ENCODE measurements around the gene C17orf75. TPM values are rescaled to one million over a fixed set of nuclear protein-coding genes. Genes with fewer than 3 reads are reported as not detected.

C17orf75 gene, protein sequence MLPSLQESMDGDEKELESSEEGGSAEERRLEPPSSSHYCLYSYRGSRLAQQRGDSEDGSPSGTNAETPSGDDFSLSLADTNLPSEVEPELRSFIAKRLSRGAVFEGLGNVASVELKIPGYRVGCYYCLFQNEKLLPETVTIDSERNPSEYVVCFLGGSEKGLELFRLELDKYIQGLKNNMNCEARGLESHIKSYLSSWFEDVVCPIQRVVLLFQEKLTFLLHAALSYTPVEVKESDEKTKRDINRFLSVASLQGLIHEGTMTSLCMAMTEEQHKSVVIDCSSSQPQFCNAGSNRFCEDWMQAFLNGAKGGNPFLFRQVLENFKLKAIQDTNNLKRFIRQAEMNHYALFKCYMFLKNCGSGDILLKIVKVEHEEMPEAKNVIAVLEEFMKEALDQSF
- 14.0 and 18.7 TPM in 2 replicates for total RNA-seq

DNA sequence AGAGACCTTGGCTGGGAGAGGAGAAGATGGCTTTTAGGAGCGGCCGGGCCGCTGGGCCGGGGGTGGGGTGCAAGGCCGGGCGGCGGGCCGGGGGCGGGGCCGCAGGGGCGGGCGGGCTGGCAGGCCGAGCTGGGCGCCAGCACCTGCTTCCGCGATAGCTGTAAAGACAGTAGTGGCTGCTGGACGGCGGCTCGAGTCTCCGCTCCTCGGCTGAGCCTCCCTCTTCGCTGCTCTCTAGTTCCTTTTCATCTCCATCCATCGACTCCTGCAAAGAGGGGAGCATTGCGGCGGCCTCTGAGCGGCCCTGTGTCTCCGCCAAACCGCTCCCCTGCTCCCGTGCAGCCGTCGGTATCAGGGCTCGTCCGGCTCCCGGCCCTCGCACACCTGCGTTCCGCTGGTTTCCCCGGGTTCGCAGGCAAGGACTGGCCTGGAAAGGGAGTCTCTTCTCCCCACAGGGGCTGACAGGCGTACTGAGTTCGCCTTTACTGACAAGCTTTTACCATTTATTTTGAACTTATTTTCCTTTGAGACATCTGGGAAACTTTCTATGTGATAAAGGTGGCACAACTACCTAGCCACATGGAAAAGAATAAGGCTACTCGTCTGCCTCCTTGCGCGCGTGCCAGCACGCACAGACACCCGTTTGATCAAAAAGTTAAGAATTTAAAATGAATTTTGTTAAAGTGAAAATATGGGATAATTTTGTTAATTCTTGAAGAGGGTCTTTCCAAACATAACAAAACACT, at the start of gene C17orf75:
Gene C17orf75 (minus strand): TSS at position 317 of the 746 bp plus-strand sequence. CDS start 34 bp downstream, at position 283.

DNA sequence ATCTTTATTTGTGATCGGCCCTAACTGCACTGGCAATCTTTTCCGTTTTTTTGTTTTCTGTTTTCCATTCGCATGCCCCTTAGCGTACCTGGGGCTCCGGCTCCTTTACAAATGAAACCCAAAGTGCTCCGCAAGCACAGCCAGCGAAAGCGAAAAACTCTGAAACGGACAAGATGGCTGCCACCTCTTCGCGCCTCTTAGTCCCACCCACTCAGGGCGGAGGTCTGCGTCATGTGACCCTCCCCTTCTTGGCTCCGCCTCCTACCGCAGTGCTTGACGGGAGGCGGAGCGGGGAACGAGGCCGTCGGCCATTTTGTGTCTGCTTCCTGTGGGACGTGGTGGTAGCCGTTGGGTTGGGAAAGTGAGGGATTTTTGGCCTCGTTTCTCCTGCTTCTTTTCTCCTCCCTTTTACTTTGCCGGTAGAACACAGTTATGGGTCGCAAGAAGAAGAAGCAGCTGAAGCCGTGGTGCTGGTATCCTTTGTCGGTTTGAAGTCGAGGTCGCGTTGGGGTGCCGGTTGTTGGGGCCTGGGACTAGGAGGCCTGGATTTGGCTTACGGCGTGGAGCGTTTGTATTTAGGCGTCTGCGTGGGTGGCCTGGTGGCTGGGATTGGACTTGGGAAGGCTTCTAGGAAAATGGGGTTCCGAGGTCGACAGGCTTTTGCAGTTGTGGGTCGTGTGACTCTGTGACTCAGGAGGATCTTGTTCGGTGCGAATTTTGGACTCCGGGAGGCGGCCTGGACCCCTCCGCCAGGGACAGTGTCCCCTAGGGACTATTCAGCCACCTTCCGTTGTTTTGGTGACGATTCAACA, 8.1 kb upstream of the C17orf75 start, which contains the start of gene ZNF207:
Gene ZNF207 (plus strand): TSS at position 304 of the 812 bp plus-strand sequence. CDS start 129 bp downstream, at position 433.

Other genes starting within 250 kb of the C17orf75 start
- gene RHOT1, start 199.7 kb downstream of the C17orf75 start, total RNA-seq, result 22.2 and 32.6 TPM in 2 replicates
- under 0.01 TPM in 1 of 2 replicates, not detected in the other for gene RHBDL3, start 76.3 kb downstream of the C17orf75 start, total RNA-seq
- 96.6 and 100 TPM in 2 replicates for gene ZNF207, start 8.0 kb upstream of the C17orf75 start, total RNA-seq
- gene PSMD11, start 102.3 kb upstream of the C17orf75 start, total RNA-seq, result 73.8 and 79.6 TPM in 2 replicates
- gene CDK5R1, start 144.8 kb upstream of the C17orf75 start, total RNA-seq, result 0.58 and 0.89 TPM in 2 replicates